Gastroesophageal sphincter (tissue), 3 donors: Measurements from ENCODE around the gene ARL13B.
"Not testable (repeated sequence)": the region's sequence is repeated elsewhere in the genome, so short reads cannot be mapped to it uniquely, and the experiment has no call there.

Experiments used
- CTCF ChIP-seq, 4 experiments: fragments of 200-600 bp in 2 of 4; fragments of 450-650 bp in 2 of 4; sonication (generic) in 1 of 4; IDR thresholded peaks; one replicate each; pipeline ENCODE4 v1.5.1; 2017 to 2019; ENCODE audit warnings: antibody characterized with exemption in 4 of 4, mild to moderate bottlenecking in 2 of 4, moderate library complexity in 2 of 4
- EP300 ChIP-seq: sonication (generic); formaldehyde crosslinking; IDR thresholded peaks from one replicate; pipeline ENCODE4 v1.6.1; 2017; ENCODE audit warnings: antibody characterized with exemption, mild to moderate bottlenecking
- POLR2AphosphoS5 ChIP-seq: sonication (generic); formaldehyde crosslinking; IDR thresholded peaks from one replicate; pipeline ENCODE4 v1.6.1; 2017; ENCODE audit warnings: antibody characterized with exemption

GRCh38 chr3:93949958-93950357 lies 30.0 kb upstream of the ARL13B start:
- TF ChIP-seq POLR2AphosphoS5; CTCF (IDR thresholded peaks at IDR 0.05); EP300: not testable (repeated sequence)
